Nucleus accumbens (tissue), 56 donors: ENCODE measurements around the gene MBD3.
"Not testable (repeated sequence)": the region's sequence is repeated elsewhere in the genome, so short reads cannot be mapped to it uniquely, and the experiment has no call there.

Source experiments
- DNase-seq, 56 donors: peaks; one replicate each; lab custom pipeline; 2025; lab: John Stamatoyannopoulos, UW

The MBD3 gene, protein sequence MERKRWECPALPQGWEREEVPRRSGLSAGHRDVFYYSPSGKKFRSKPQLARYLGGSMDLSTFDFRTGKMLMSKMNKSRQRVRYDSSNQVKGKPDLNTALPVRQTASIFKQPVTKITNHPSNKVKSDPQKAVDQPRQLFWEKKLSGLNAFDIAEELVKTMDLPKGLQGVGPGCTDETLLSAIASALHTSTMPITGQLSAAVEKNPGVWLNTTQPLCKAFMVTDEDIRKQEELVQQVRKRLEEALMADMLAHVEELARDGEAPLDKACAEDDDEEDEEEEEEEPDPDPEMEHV

DNA sequence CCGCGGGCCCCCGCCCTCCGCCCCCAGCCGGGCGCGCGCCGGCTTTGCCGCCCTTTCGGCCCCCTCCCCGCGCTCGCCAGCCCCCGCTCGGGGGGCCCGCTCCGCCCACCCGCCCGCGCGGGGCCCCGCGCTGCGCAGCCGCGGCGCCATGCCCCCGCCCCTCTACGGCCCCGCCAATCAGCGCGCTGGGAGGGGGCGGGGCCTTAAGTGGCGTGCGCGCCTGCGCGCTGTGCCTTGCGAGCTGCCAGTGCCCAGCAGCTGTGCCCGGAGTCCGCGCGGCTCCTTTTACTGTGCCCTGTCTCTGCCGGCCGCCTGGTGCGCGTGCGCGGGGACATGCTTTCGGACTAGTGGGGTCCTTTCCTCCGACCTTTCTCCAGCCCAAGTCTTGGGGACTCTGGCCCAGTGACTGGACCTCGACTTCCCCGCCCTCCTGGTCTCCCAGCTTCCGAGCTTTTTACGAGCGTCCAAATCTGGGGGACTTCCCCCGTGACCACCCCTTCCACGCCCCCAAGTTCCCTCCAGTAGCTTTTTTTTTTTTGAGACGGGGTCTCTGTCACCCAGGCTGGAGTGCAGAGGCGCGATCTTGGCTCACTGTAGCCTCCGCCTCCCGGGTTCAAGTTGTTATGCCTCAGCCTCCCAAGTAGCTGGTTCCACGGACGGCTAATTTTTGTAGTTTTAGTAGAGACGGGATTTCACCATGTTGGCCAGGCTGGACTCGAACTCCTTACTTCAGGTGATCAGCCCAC is at the start of gene MBD3:
Gene MBD3, minus strand, starts transcription at position 111 of the 746 bp plus-strand sequence. CDS start 234 bp downstream, outside the sequence.
- DNase-seq, result peak; percentile 27 to 94 (median 85)

DNA sequence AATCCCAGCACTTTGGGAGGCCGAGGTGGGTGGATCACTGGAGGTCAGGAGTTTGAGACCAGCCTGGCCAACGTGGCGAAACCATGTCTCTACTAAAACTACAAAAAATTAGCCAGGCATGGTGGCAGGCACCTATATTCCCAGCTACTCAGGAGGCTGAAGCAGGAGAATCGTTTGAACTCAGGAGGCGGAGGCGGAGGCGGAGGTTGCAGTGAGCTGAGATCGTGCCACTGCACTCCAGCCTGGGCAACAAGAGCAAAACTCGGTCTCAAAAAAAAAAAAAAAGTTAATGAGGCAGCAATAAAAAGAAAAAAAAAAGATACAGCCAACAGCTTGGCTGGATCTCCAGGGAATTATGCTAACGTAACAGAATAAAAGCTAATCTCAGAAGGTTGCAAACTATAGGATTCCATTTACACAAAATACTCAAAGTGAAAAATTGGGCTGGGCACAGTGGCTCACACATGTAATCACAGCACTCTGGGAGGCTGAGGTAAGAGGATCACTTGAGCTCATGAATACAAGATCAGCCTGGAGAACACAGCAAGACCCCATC is 48.3 kb upstream of the MBD3 start:
- not testable (repeated sequence) for DNase-seq

DNA sequence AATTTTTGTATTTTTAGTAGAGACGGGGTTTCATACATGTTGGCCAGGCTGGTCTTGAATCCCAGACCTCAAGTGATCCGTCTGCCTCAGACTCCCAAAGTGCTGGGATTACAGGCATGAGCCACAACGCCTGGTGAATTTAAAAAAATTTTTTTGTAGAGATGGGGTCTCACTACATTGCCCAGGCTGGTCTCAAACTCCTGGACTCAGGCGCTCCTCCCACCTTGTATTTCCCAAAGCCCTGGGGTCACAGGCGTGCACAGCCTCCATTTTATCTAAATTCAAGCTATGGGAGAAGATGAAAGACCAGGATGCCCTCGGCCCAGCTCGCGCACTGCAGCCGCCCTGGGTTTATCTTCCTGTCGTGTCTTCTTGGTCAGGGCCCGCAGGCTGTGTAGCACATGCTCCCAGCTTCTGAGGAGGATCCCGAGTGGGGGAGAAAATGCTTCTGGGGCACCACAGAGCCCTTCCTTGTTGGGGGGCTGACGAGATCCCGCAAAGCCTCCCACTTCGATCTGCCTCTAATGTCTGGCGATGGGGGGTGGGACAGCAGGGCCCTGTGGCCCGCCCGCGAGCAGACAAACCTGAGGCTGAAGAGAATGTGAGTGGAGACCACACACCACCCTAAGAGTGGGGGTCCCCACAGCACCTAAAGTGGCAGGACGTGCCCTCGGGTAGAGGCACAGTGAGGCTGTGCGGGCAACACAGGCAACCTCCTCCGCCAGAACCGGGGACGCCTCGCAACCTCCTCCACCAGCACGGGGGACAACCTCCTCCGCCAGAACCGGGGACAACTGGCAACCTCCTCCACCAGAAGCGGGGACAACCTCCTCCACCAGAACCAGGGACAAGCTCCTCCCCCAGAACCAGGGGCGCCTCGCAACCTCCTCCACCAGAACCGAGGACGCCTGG is 43.9 kb upstream of the MBD3 start:
- no peak for DNase-seq

DNA sequence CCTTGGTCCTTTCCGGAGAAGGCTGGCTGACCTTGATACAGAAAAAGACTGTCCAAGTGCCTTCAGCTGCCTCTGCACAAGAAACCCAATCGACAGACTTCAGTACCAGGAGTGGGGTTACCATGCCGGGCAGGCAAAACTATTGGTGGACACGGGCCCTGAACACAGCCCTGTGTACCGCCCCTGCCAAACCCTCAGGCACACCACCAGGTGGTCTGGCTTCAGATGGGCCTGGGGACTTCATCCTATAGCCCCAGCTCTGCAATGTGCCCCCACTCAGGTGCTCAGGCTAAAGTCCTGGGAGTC is 42.2 kb upstream of the MBD3 start:
- DNase-seq, result no peak

DNA sequence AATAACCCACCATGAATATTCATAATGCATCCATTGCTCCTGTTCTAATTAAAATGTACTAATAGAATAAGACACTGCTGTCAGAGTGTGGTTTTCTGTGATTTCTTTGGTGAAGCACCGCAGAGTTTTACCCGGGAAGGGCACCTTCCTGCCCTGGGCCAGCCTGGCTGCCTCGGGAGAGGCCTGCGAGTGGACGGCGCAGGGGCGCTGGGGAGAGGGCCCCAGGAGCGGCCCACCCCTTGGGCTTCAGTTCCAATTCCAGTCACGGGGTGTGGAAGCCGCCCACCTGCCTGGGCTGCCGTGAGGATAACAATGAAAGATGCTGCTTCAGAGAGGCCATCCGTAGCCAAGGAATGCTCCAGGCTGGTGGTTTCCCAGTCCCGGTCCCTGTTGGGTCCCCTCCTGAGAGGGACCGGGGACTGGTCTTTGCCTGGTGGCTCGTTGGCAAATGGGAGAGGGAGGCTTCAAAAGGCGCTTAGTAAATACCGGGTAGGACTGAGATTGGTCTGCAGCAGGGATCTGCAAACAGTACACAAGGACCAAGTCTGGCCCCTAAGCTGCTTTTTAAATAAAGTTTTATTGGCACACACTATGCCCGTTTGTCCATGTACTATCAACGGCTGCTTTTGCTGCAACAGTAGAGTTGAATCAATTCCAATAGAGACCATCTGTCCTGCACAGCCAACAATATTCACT is 41.7 kb upstream of the MBD3 start:
- no peak for DNase-seq

DNA sequence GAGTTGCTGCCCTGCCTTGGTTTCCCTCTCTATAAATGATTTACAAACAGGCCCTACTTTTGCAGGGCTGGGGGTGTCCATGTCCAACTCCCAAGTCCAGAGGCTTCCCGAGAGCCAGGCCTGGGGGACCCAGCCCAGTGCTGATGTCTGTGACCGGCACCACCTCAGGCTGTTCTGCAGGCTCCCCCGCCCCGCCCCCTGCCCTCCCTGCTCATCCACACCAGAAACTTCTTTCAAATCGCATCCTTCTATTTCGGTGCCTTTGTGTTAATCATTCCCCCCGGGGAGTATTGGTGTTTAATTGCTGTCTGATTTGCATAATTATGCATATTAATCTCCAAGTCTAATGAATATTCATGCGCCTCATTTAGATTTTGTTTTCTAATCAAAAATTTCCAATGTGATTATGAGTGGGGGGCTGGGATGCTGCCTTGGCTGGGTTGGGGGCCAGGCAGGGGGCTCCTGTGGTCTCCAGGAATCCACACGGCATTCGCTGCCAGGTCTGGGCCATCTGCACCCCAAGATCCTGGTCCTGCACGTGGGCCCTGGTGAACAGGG is 40.7 kb upstream of the MBD3 start:
- DNase-seq, result no peak

DNA sequence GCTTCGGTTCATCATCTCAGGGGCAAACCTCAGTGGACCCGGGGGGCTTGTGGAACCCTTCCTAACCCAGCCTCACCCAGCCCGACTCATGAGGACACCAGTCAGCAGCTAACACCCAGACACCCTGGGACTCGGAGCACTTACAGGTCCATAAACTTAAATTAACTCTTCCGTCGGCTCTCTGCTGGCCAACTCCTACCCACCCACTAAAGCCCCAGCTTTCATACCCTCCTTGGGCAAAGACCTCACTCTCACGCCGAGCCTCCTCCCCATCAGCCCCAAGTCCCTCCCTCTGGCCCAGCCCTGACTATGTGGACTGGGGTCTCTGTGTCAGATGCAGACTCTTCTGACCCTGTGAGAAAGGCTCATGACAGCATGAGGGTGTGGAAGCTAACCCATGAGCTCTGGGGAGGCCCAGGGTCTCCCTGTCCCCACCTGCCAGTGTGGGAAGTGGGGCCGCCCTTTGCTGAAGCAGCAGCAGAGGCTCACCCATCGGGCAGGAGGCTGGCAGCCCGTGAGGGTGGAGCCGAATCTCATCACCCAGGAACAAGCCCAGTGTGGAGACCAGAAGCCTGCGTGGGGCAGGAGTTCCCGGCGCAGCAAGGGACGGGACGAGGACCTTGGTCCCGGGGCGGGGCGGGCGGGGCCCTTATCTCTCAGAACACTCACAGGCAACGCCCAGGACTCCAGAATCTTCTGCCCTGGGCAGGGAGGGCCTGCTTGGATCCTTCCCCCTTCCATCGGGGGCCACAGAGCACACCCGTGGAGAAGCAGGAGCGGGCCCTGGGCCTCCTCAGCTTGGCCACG is 40.0 kb upstream of the MBD3 start:
- no peak for DNase-seq

DNA sequence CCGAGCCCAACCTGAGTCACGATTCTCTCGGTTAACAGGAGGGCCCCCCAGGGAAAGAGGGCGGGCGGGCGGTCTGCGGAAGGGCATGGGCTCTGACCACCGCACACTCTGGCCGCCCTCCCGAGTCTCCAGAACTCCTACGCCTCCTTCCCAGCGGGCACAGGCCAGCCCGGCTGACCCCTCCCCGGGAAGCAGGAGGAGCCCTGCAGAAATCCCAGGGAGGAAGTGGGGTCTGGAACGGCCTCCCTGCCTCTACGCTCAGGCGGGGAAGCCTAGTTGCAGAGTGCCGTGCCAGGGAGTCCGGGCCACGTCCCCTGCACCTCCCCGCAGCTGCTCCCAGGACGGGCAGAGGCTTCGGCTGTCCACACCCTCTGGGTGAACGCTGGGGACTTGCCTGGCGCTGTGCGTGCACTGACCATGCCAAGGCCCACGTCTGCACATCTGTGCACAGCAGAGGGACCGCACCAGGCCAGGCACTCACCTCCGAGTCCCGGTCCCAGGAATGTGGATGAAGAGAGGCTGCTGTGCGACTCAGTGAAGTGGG is 39.0 kb upstream of the MBD3 start:
- no peak for DNase-seq

DNA sequence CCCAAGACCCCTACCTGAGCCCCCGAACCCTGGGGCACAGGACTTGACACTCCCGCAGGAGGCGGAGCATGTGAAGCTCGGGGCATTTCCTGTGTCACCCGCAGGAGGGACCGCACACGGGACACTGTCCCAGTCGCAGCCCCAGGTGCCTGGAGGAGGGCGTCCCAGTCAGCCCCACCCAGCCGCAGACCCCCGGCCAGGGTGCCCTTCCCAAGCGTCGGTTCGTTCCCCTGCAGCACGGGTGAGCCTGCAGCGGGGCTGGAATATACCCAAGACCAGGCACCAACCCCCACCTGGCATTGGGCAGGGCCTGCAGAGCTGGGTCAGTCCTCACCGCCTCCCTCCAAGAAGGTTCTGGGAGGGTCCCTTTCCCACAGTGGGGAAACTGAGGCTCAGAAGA is 38.1 kb upstream of the MBD3 start:
- DNase-seq, result no peak

DNA sequence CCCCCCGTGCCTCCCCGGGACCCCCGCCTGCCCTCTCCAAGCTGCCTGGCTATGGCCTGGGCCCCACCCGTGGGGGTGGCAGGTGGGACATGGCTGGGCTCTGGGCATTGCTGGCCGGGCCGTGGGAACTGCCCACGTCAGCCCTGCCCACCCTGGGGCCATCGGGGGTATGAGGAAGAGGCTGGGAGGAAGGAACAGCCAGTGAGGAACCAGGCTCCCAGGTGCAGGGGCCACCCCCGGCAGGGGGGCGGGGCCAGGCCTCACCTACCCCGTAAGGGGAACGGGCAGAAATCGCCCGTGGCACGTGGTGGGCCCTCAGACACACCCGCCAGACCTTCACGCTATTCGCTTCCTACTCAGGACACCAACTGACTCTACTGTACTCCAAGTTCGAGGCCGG is 37.3 kb upstream of the MBD3 start:
- no peak for DNase-seq

DNA sequence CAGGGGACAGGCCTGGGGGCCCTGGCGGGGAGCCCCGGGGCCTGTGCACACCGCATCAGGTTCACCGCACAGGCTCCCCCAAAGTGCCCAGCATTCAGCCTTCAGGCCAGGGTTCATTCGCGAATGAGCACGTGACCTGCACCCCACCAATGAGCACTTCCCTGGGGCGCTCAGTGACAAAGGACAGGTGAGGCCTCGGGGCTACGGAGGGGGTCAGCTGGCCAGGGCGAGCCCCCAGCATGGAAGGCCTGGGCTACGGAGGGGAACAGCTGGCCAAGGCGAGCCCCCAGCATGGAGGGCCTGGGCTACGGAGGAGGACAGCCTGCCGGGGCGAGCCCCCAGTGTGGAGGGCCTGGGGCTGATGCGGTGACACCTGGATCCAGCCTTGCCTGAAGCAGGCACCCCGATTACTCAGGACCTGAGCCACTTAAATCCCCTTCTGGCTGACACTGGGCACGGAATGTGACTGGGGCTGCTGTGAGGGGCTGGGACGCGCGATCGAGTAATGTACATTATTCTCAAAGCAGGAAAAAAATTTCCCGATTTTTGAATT is 36.7 kb upstream of the MBD3 start:
- DNase-seq, result no peak

DNA sequence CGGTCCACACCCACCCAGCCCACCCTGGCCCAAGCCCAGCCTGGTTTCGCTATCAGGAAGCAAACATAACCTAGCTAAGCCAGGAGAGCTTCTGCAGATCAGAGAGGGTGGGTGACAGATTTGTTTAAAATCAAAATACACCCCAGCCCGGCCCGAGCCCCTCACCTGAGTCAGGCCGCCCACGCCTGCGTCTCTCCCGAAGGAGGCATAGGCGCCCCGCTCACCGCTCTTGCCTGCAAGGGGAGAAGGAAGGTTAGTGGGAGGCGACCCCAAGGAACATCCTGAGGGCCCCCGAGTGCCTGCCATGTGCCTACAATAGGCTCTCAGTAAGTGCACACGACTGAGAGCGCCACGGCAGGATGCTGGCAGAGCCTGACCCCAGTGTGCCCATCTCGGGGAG is 34.5 kb upstream of the MBD3 start:
- DNase-seq, result peak in 2 of 56 donors; percentile 6 to 11

DNA sequence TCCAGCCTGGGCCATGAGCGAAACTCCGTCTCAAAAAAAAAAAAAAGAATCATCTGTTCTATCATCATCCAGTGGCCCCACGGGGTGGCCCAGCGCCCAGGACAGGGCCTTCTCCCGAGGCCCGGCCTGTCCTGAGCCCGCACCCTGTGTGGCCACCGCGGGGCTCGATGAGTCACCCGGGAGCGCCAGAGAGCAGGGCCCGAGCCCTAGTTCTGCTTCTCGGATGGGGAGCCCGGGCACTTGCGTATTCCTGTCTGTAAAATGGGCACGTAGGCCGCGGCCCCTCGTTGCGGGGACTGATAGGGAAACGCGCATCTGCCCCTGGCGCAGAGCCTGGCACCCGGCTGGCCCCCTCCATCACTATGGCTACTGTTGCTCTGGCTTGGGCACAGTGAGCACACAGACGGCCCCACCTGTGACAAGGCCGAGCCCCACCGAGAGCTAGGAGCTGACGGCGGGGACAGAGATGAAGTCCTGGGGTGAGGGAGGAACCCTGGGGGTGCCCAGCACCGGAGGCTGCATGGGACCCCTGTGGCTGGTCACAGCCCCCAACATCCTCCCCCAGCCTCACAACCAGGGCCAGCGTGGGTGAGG is 33.8 kb upstream of the MBD3 start:
- DNase-seq, result no peak

DNA sequence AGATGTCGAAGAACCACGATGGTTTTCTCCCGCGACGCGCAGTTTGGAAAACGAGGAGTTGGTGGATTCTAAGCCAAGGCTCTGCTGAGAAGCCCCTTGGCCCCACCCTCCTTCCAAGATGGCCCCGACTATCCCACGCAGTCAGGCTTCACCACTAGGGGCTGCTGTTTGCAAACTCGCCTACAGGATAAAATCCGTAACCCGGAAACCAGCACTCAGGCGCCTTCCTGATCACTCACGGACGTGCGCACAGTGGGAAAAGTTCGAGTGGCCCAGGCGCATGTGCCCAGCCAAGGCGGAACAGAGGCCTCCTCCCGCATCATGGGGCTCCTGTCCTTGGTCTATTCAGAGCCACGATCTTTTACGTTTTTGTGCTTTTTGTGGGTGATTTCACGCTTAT is 31.8 kb upstream of the MBD3 start:
- peak in 26 of 56 donors; percentile 3 to 37 (median 12) for DNase-seq

DNA sequence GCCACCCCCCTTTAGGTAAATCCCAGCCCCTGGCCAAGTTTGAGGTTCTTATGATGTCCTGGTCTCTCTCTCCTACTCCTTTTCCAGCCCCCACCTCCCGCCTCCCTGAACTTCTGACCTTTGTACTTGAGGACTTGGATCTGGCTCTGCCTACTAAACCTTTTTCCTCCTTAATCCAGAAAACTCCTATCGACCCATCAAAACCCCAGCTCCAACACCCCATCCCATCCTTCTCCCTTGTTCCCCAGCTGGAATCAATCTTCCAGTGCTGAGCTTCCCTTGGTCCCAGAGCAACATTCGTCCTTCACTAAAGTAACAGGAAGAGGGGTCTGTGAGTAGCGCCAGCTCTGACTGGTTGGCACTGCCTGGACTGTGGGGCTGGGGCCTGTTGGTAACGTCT is 29.9 kb upstream of the MBD3 start:
- no peak for DNase-seq

DNA sequence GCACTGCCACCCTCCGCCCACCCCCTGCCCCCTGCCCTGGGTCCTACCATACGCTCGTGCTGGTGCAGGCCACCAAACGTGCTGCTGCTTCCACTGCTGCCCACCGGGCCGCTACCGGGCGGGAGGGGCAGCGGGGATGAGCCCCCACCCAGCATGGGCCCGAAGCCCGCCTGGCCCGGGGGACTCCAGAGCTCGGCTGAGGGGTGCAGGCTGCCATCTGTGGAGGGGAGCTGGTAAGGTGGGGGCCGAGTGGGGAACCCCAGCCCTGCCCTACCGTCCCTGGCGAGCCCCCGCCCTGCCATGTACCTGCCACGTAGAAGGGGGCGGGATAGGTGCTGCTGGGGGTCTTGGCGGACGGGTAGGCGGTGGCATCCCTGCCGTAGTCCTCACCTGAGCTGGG is 29.3 kb upstream of the MBD3 start:
- DNase-seq, result no peak

DNA sequence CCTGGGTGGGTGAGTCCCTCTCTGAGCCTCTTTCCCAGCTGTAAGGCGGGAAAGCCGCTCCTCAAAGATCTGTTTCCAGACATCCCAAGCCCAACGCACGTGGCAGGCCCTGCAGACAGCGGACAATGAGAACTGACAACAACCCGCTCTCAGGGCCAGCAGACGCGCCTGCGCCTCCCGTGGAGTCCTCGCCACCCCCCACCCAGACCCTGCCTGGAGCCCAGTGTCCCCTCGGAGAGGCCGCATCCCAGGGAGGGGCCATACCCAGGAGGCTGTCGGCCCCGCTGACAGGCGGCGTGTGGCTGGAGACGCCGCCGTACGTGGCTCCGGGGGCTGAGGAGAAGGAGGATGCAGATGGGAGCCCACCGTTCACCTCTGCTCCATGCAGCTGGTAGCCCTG is 28.9 kb upstream of the MBD3 start:
- DNase-seq, result no peak

DNA sequence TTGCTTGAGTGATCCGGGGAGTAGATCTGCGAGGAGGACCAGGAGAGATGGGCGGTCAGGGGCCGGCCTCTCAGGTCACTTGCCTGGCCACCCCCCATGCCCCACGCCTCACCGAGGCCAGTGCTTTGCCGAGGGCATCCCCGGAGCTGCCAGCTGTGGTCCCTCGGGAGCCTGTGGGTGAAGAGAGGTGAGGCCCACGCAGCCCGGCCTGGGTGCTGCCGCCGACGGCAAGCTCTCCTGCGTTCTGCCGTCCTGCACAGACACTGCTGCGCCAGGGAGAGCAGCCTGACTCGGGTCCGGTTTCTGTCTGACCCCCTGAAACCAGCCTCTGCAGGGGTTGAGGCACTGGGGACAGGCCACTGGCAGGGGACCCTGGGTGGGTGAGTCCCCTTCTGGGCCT is 28.4 kb upstream of the MBD3 start:
- DNase-seq, result no peak
